Measurements from ENCODE around the gene IRX4. TPM values are rescaled to one million over a fixed set of nuclear protein-coding genes. Genes with fewer than 3 reads are reported as not detected.

Gene IRX4
- total RNA-seq, 2 experiments from 2014 or later = not detected

GRCh38 chr5:1921711-1922110 is 39.0 kb upstream of the IRX4 start:
- peaks cover 8% of the 10 kb centered on the region for H3K27me3 Mint-ChIP-seq
- ChIA-PET POLR2A (no interaction called here), CTCF (no interaction called here)
- H3K27ac Mint-ChIP-seq = no peak overlapping the region
- H3K36me3 Mint-ChIP-seq = no peaks in the 10 kb centered on the region
- no peak for DNase-seq
- no peak overlapping the region for H3K4me3 Mint-ChIP-seq
- intact Hi-C loops (cut with micrococcal nuclease) = no loop called here
- H3K4me1 Mint-ChIP-seq (ENCODE audit: low read depth) = no peaks in the 10 kb centered on the region
- no peaks in the 10 kb centered on the region for H3K9me3 Mint-ChIP-seq

- CTCF ChIA-PET = no interaction called here
- Mint-ChIP-seq H3K4me1 (ENCODE audit: low read depth) (no peaks in the 10 kb centered on the region), H3K27ac (no peak overlapping the region), H3K27me3 (peaks cover 8% of the 10 kb centered on the region), H3K9me3 (peaks cover 4% of the 10 kb centered on the region), H3K36me3 (no peaks in the 10 kb centered on the region), H3K4me3 (no peak overlapping the region)
- POLR2A ChIA-PET = no interaction called here
- intact Hi-C loops (cut with micrococcal nuclease) = no loop called here
- no peak for DNase-seq
Measured at GRCh38 chr5:1919750-1920149, 37.0 kb upstream of the IRX4 start.

- intact Hi-C loops (cut with micrococcal nuclease) = no loop called here
- Mint-ChIP-seq H3K9me3 (peaks cover 8% of the 10 kb centered on the region), H3K36me3 (no peaks in the 10 kb centered on the region), H3K4me3 (no peak overlapping the region), H3K27ac (no peak overlapping the region), H3K4me1 (ENCODE audit: low read depth) (no peaks in the 10 kb centered on the region), H3K27me3 (peaks cover 8% of the 10 kb centered on the region)
- DNase-seq = no peak
- POLR2A ChIA-PET = no interaction called here
- CTCF ChIA-PET = no interaction called here
Measured at GRCh38 chr5:1919209-1919566, 36.5 kb upstream of the IRX4 start.

- no peaks in the 10 kb centered on the region for H3K36me3 Mint-ChIP-seq
- CTCF ChIA-PET = no interaction called here
- no peak for DNase-seq
- intact Hi-C loops (cut with micrococcal nuclease) = no loop called here
- H3K27ac Mint-ChIP-seq = no peak overlapping the region
- no peak overlapping the region for H3K4me3 Mint-ChIP-seq
- POLR2A ChIA-PET = no interaction called here
- peaks cover 11% of the 10 kb centered on the region for H3K9me3 Mint-ChIP-seq
- no peaks in the 10 kb centered on the region for H3K4me1 Mint-ChIP-seq (ENCODE audit: low read depth)
- peaks cover 6% of the 10 kb centered on the region for H3K27me3 Mint-ChIP-seq
Measured at GRCh38 chr5:1918488-1919208, 35.9 kb upstream of the IRX4 start.

GRCh38 chr5:1917830-1918487 is 35.2 kb upstream of the IRX4 start:
- peaks cover 11% of the 10 kb centered on the region for H3K9me3 Mint-ChIP-seq
- H3K36me3 Mint-ChIP-seq = no peaks in the 10 kb centered on the region
- H3K4me1 Mint-ChIP-seq (ENCODE audit: low read depth) = no peaks in the 10 kb centered on the region

GRCh38 chr5:1916041-1917001 is 33.6 kb upstream of the IRX4 start:
- intact Hi-C loops (cut with micrococcal nuclease) = no loop called here
- Mint-ChIP-seq H3K9me3 (peaks cover 11% of the 10 kb centered on the region), H3K4me3 (no peak overlapping the region), H3K4me1 (ENCODE audit: low read depth) (no peaks in the 10 kb centered on the region), H3K27me3 (peaks cover 7% of the 10 kb centered on the region), H3K36me3 (no peaks in the 10 kb centered on the region), H3K27ac (no peak overlapping the region)
- ChIA-PET CTCF (no interaction called here), POLR2A (no interaction called here)
- no peak for DNase-seq

More at GRCh38 chr5:1917830-1918487, 35.2 kb upstream of the IRX4 start:
- DNase-seq = no peak
- intact Hi-C loops (cut with micrococcal nuclease) = no loop called here
- ChIA-PET POLR2A (no interaction called here), CTCF (no interaction called here)
- Mint-ChIP-seq H3K27ac (no peak overlapping the region), H3K27me3 (peaks cover 6% of the 10 kb centered on the region), H3K4me3 (no peak overlapping the region)

- CTCF ChIA-PET = no interaction called here
- H3K9me3 Mint-ChIP-seq = peaks cover 11% of the 10 kb centered on the region
- intact Hi-C loops (cut with micrococcal nuclease) = no loop called here
- no peaks in the 10 kb centered on the region for H3K4me1 Mint-ChIP-seq (ENCODE audit: low read depth)
- no peaks in the 10 kb centered on the region for H3K36me3 Mint-ChIP-seq
- H3K27me3 Mint-ChIP-seq = peaks cover 6% of the 10 kb centered on the region
- POLR2A ChIA-PET = no interaction called here
- H3K4me3 Mint-ChIP-seq = no peak overlapping the region
- DNase-seq = no peak
- H3K27ac Mint-ChIP-seq = no peak overlapping the region
Measured at GRCh38 chr5:1915316-1915715, 32.6 kb upstream of the IRX4 start.

GRCh38 chr5:1914471-1914870 is 31.7 kb upstream of the IRX4 start:
- CTCF ChIA-PET = no interaction called here
- no peak for DNase-seq
- Mint-ChIP-seq H3K27ac (no peak overlapping the region), H3K4me1 (ENCODE audit: low read depth) (no peaks in the 10 kb centered on the region), H3K27me3 (peaks cover 7% of the 10 kb centered on the region), H3K36me3 (no peaks in the 10 kb centered on the region), H3K9me3 (peaks cover 11% of the 10 kb centered on the region), H3K4me3 (no peak overlapping the region)
- intact Hi-C loops (cut with micrococcal nuclease) = no loop called here
- POLR2A ChIA-PET = no interaction called here

GRCh38 chr5:1913578-1913977 is 30.9 kb upstream of the IRX4 start:
- ChIA-PET POLR2A (no interaction called here), CTCF (no interaction called here)
- DNase-seq = no peak
- Mint-ChIP-seq H3K36me3 (no peaks in the 10 kb centered on the region), H3K9me3 (peaks cover 11% of the 10 kb centered on the region), H3K27me3 (peaks cover 4% of the 10 kb centered on the region), H3K4me1 (ENCODE audit: low read depth) (no peaks in the 10 kb centered on the region), H3K27ac (no peak overlapping the region), H3K4me3 (no peak overlapping the region)
- intact Hi-C loops (cut with micrococcal nuclease) = no loop called here

- H3K4me3 Mint-ChIP-seq = no peak overlapping the region
- intact Hi-C loops (cut with micrococcal nuclease) = no loop called here
- H3K36me3 Mint-ChIP-seq = no peaks in the 10 kb centered on the region
- CTCF ChIA-PET = no interaction called here
- no peak for DNase-seq
- POLR2A ChIA-PET = no interaction called here
- H3K27ac Mint-ChIP-seq = no peak overlapping the region
- peaks cover 11% of the 10 kb centered on the region for H3K9me3 Mint-ChIP-seq
- H3K4me1 Mint-ChIP-seq (ENCODE audit: low read depth) = no peaks in the 10 kb centered on the region
- peaks cover 4% of the 10 kb centered on the region for H3K27me3 Mint-ChIP-seq
Measured at GRCh38 chr5:1912951-1913565, 30.3 kb upstream of the IRX4 start.

- Mint-ChIP-seq H3K4me1 (ENCODE audit: low read depth) (no peaks in the 10 kb centered on the region), H3K27ac (no peak overlapping the region), H3K27me3 (peaks cover 4% of the 10 kb centered on the region), H3K36me3 (no peaks in the 10 kb centered on the region), H3K9me3 (peaks cover 11% of the 10 kb centered on the region), H3K4me3 (no peak overlapping the region)
- intact Hi-C loops (cut with micrococcal nuclease) = no loop called here
- ChIA-PET CTCF (no interaction called here), POLR2A (no interaction called here)
- DNase-seq = no peak
Measured at GRCh38 chr5:1911773-1912235, 29.1 kb upstream of the IRX4 start.
